ENCODE results near the gene RAPGEF6.
"Not testable (repeated sequence)": the region's sequence is repeated elsewhere in the genome, so short reads cannot be mapped to it uniquely, and the experiment has no call there.

Gene RAPGEF6

DNA sequence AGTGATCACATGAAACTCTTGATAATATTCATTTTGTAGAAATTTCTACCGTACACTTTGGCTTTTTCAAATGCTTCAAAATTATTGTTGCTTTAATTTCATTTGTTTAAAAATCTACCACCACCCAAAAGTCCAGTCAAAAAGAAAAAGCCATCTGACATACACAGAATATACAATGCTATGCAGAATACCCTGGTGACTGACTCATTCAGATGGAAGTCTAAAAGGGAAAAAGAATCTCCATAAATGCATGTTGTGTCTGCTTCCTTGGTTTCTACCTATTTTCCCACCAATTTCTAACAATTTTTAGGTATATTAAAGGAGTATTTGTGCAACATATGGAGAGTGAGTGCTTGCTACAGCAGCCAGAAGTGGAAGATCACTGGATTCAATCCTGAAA, 9.3 kb upstream of the RAPGEF6 start:
- H3K27ac ChIP-seq, result no peak overlapping the region
- no peak overlapping the region for H3K4me3 ChIP-seq

DNA sequence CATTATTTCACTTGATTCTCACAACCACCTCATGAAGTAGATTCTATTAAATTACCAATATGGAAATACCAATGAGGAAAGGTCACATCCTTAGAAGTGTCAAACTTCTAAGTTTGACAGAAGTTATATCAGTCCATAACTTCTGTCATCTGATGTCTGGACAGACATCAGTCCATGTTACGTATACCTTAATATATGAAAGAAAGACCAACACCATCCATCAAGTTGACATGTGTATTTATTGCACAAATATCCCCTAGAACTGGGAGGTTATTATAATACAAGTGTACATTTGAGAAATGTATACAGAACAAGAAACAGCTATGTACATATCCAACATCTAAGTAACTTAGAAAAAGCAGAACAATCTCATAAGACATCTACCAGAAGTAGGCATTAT, 6.5 kb upstream of the RAPGEF6 start:
- H3K4me3 ChIP-seq, result no peak overlapping the region

DNA sequence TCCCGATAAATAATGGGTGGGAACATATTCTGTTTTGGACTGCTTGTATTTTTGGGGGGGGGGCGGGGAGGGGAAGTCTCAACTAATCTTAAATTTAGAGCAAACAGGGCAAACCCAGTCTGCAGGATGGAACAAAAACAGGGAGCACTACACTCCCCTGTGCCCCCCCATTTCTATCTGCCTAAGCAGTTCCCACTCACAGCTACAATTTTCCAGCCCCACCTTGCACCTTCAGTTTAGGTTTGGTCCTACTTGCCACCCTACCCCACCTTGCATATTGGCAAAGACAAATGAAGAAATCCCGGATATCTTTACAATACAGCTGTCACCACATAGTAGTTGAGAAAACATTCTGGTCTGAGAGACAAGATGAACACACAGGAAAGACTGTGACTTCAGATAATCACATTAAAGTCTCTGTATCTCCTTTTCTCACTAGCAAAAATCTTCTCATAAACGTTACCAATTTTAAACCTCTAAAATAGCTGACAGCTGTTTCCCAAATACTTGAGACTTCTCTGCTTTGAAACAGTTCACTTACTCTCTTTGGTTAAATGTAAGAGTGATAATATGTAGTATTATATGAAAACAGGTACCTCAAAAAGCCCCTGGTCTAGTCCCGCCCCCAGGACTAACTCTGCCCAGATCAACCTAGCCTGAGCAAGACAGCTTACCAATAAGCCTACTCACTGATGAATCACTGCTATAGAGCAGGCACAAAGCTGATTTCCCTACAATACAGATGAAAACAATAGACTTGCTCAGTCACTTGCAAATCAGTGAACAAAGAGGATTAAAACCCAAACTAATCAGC, 5.2 kb upstream of the RAPGEF6 start:
- Histone ChIP-seq H3K27ac (peak overlapping the region in 3 of 21 experiments; percentile 9 to 18 (median 17)), H3K4me3 (no peak overlapping the region)

More for the DNA sequence above, 6.5 kb upstream of the RAPGEF6 start:
- H3K27ac ChIP-seq, result no peak overlapping the region

DNA sequence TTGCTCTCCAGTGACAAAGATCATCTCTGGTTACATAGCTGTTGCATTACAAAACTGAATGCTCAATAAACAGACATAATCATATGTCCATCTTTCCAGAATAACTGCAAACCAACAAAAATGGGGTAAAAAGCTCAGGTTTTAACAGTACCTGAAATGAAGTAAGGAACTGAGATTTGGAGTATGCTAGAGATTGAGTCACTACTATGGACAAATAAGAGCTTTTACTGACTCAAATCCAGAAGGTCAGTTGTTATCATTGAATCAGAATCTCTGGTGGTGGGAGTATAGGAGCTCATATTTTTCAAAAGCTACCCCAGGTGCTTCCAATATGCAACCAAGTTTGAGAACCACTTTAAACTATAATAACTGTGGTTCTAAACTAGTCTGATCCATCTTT, 4.1 kb upstream of the RAPGEF6 start:
- Histone ChIP-seq H3K27ac (no peak overlapping the region), H3K4me3 (no peak overlapping the region)

DNA sequence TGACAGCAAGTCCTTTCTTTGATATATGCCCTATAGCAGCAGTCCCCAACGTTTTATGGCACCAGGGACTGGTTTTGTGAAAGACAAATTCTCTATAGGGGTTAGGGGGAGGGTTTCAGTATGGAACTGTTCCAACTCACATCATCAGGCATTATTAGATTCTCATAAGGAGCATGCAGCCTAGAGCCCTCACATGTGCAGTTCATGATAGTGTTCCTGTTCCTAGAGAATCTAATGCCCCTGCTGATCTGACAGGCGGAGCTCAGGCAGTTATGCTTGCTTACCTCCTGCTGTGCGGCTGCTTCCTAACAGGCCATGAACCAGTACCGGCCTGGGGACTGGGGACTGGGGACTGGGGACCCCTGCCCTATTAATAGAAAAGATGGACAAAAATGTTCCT, 2.7 kb upstream of the RAPGEF6 start:
- H3K27ac ChIP-seq, result no peak overlapping the region
- H3K4me3 ChIP-seq, result no peak overlapping the region

DNA sequence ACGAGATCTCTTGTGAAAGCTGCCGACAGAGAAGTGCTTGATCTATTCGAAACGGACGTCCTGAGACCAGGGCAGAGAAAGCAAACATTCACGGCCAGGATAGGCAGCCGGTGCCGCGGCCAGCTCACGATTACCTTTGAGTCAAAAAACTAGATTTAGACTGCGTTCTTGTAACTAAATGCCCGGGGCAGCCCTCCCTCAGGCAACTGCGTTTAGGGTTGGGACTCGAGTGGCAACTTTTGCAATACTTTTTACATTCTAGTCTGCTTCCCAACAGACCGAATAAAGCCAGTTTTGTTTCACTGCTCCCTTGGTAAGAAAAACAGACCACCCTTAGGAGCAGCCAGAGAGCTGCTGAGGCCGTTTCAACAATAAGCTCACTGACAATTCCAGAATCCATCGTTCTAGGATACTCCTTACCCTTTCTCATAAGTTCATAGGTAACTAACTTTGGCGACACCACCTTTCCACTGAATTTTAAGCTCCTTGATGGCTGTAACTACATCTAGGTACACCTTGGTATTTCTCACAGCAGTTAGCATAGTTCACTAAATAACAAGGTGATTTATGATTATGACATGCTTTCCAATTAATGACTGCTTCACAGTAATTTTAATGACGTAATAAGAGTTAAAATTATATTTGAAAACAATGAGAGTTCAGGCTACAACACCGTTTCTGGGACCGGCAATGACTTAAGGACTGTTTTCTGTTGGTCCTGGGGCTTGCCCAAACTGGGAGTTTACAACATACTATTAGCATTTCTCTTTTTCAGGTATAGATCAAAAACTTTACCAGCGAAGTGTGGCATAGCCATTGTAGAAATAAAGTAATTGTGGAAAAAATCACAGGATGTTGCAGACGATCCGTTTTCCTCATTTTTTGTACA, 899 bp upstream of the RAPGEF6 start:
- peak overlapping the region; percentile 86 to 100 (median 98) for H3K27ac ChIP-seq
- peak overlapping the region; percentile 67 to 94 (median 80) for H3K4me3 ChIP-seq

DNA sequence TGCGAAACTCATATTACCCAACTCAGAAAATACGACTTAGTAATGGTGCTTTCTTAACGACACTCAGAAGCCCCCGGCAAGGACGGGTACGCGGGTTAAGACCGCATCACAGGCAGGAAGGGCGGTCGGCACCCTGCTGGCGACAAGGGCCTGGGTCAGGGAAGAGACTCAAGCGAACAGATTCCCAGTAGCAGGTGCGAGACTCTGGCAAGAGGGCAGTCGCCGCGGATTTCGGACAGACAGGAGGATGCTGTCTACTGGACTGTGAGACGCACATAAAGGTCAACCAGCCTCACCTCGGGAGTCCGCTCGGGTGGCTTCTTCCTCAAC, 398 bp downstream of the RAPGEF6 start:
- Histone ChIP-seq H3K4me3 (peak overlapping the region; percentile 67 to 94 (median 80)), H3K27ac (peak overlapping the region; percentile 46 to 100 (median 98))

DNA sequence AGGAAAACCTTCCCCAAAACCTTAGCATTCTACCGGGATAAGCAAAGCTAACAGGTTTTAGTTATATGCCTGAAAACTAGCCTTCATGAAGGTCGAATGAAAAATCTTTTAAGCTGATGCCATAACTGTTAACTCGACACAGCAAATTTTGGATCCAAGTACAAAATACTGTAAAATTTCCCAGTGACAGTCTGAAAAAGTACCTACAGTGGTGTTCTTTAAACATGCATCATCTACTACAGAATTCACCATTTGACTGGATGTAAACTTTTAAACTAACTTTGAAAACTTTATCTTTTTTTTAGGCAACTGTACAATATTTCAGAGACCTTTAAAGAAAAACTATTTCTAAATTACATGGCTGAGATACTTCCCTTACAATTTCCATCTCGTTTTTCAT, 791 bp downstream of the RAPGEF6 start:
- Histone ChIP-seq H3K4me3 (peak overlapping the region; percentile 67 to 94 (median 80)), H3K27ac (peak overlapping the region in 19 of 21 experiments; percentile 89 to 100 (median 98))

DNA sequence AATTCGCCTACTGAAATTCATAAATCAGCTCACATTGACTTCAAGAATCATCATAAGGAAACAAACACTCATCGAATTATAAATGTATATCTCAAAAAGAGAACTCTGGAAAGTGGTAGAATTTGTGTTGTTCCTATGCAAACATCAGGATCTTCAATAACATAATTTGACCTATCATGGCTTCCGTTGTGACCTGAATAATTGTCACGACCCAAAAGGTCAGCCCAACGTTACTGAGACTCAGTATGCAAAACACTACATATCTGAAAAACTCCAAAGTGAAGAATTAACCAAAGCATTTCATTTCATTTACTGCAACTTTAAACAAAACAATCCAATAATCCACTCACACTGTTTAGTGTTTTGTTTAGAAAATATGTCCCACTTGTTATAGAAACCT, 1.2 kb downstream of the RAPGEF6 start:
- H3K4me3 ChIP-seq, result peak overlapping the region; percentile 67 to 94 (median 80)
- peak overlapping the region in 12 of 21 experiments; percentile 96 to 100 (median 99) for H3K27ac ChIP-seq

DNA sequence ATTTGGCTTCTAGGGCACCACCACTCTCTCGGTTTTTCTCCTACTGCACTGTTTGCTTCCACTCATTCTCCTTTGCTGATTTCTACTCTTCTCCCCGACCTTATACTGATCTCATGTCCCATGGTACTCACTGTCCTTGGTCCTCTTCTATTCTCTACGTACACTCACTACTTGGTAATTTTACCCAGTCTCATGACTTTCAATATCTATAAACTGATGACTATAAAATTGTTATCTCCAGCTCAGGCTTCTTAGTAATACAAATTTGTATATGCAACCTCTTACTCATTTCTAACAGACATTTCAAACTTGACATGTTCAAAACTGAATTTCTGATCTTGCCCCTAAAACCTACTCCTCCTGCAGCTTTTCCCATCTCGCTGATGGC, 4.1 kb downstream of the RAPGEF6 start:
- no peak overlapping the region for H3K4me3 ChIP-seq
- no peak overlapping the region for H3K27ac ChIP-seq

DNA sequence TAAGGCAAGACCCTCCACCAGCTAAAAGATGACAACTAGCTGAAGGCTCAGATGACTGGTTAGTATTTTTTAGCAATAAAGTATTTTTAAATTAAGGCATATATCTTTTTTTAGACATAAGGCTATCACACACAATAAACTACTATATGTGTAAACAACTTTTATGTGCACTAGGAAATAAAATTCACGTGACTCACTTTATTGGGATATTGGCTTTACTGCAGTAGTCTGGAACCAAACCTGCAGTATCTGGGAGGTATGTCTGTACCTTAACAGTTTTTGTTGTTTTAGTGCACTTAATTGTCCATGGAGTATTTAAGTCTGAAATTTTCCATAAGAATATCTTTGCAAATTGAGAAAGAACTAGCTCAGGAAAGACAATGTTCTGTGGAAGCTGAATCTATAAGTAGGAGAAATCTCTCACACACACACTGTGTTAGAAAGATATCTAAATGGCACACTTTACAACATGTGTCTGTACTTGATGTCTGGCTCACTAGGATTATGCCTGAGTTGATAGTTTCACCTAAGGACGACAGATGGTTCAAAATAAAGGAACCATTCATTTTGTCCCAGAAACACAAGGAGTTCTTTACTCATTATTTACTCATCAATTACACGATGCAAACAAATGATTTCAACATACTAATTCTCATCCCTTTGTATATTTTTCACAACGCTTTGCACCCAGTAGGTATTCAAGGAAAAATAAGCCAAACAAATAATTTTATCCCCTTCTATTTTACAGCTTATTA, 4.6 kb downstream of the RAPGEF6 start:
- Histone ChIP-seq H3K4me3 (no peak overlapping the region), H3K27ac (peak overlapping the region in 1 of 21 experiments; percentile 5)

DNA sequence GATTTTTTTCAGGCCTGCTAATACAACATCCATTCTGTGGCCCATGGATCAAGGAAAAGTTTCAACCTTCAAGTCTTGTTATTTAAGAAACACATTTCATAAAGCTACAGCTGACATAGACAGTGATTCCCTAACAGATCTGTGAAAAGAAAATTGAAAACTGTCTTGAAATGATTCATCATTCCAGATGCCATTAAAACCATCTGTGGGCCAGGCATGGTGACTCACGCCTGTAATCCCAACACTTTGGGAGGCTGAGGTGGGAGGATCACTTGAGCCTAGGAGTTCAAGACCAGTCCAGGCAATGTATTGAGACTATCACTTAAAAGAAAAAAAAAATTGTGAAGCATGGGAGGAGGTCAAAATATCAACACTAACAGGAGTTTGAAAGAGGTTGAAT, 6.0 kb downstream of the RAPGEF6 start:
- Histone ChIP-seq H3K27ac (no peak overlapping the region), H3K4me3 (no peak overlapping the region)

DNA sequence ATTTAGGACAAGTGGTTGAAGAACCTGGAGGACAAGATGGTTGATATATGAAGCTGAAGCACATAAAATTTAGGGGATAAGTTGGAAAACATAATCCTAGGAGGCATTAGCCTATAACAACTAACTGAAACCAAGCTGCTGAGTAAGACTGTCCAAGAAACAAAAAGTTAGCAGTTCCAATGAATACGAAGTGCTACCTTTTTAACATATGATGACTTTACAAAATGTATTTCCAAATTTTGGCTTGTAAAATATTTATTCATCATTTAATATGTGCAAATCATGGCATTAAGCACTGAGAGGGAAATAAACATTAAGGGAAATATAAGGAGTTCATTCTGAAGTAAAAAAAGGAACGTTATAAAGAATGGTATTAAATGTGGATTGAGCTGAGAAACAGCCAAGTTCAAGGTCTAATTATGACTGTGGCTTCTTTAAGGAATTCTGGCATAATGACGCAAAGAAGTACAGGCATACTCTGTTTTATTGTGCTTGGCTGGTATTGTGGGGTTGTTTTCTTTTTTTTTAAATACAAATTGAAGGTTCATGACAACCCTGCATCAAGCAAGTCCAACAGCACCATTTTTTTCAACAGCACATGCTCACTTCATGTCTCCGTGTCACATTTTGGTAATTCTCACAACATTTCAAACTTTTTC, 7.7 kb downstream of the RAPGEF6 start:
- Histone ChIP-seq H3K27ac (no peak overlapping the region), H3K4me3 (no peak overlapping the region)

DNA sequence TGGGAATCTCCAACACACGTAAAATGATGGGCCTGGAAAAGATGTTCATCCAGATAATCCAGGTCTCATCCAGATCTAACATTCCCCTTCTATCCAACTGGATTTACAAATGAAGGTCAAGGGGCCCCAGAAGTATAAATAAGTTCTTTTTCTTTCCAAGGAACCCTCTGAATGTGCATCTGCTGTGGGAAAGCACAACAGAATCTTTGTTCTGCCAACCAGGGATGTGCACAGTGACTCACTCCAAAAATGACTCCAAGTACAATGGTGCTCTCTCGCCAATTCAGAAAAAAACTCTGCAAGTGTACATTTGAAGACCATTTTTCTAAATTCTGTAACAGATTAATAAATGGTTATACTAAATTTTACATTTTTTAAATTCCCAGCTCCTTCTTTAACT, 12.4 kb downstream of the RAPGEF6 start:
- Histone ChIP-seq H3K4me3 (no peak overlapping the region), H3K27ac (no peak overlapping the region)

DNA sequence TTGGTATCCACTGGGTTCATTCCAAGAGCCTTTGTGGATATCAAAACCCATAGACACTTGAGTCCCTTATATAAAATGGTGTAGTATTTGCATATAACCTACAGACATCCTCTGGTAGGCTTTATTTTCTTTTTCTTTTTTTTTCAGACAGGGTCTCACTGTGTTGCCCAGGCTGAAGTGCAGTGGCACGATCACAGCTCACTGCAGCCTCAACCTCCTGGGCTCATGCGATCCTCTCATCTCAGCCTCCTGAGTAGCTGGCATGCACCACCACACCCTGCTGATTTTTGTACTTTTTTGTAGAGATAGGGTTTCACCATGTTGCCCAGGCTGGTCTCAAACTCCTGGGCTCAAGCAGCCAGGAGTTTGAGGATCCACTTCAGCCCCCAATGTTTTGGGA, 13.9 kb downstream of the RAPGEF6 start:
- H3K27ac ChIP-seq, H3K4me3 ChIP-seq: not testable (repeated sequence)

DNA sequence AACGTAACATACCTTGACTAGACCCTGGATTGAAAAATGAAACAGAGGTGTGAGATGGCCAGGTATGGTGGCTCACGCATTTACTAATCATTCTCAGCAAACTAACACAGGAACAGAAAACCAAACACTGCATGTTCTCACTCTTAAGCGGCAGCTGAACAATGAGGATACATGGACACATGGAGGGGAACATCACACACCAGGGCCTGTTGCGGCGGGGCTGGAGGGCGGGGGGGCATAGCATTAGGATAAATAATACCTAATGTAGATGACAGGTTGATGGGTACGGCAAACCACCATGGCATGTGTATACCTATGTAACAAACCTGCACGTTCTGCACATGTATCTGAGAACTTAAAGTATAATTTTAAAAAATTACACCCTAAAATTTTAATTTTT, 15.9 kb downstream of the RAPGEF6 start:
- no peak overlapping the region for H3K4me3 ChIP-seq
- H3K27ac ChIP-seq, result no peak overlapping the region

DNA sequence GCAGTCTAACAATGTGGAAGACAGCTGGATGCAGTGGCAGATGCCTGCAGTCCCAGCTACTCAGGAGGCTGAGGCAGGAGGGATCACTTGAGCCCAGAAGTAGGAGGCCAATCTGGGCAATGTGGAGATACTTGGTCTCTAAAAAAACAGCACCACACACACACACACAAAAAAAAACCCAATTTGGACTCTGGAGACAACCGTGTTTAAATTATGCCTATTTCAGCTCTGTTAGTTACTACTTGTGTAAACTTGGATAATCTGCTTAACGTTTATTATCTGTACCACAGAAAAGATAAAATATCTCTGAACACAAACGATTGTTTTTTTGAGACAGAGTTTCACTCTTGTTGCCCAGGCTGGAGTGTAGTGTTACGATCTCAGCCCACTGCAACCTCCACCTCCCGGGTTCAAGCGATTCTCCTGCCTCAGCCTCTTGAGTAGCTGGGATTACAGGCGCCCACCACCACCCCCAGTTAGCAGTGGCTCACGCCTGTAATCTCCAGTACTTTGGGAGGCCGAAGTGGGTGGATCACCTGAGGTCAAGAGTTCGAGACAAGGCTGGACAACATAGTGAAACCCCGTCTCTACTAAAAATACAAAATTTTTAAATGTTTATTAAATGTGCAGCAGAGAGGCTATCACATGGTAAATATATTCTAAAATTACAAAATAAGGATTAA, 17.7 kb downstream of the RAPGEF6 start:
- no peak overlapping the region for H3K27ac ChIP-seq
- no peak overlapping the region for H3K4me3 ChIP-seq

DNA sequence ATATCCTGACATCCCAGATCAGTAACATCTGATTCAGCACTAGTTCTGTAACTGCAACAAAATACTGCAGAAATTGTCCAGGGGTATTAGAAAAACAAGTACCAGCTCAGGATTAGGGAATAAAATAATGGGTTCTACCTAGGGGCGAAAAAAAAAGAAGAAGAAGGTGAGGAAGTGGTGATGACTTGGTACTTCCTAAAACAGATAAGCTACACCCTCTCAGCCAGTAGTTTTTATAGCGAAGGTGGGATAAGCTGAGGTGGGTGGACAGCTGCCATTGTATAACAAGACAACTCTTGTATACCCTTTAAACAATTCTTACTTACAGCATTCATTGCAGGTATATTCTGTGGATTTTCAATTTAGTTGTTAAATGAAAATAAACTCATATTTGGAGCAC, 19.1 kb downstream of the RAPGEF6 start:
- Histone ChIP-seq H3K4me3 (no peak overlapping the region), H3K27ac (no peak overlapping the region)

DNA sequence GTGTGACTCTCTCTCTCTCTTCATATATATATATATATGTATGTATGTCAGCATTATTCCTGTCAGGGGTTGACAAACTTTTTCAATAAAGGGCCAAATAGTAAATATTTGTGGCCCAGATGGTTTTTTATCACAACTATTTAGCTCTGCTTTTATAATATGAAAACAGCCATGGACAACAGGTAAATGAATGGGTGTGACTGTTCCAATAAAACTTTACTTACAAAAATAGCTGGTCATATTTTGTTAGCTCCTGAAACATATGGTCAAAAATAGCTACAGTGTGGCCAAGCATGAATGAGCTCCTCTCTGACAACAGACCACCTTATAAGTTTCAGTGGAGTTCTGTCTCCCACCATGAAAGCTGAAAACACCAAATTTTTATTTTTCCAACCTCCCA, 21.6 kb downstream of the RAPGEF6 start:
- Histone ChIP-seq H3K4me3 (no peak overlapping the region), H3K27ac (no peak overlapping the region)
